Measurements from ENCODE around the gene AK4.

GRCh38 chr1:65166572-65167305, 18.7 kb downstream of the AK4 start:
- no peak for TF ChIP-seq FOS (IDR thresholded peaks at IDR 0.05; ENCODE audit: low read depth, low read length)
- TF ChIP-seq CTCF (conservative IDR thresholded peaks at IDR 0.05; ENCODE audit: low read depth, low read length) = no peak
- TF ChIP-seq POLR2A (IDR thresholded peaks at IDR 0.05; ENCODE audit: low read depth, low read length) = no peak
- TF ChIP-seq RCOR1 (IDR thresholded peaks at IDR 0.05; ENCODE audit: insufficient replicate concordance, low read length) = no peak

Measured in IMR-90 (cell line).